ENCODE results near the gene MAPKAP1. TPM values are rescaled to one million over a fixed set of nuclear protein-coding genes. Genes with fewer than 3 reads are reported as not detected.
A peak's percentile ranks its signal among the peaks of the same experiment; 100 is the strongest.

Gene MAPKAP1
- polyA plus RNA-seq, 1 donor from 2014 or later = 57.5 TPM

DNA sequence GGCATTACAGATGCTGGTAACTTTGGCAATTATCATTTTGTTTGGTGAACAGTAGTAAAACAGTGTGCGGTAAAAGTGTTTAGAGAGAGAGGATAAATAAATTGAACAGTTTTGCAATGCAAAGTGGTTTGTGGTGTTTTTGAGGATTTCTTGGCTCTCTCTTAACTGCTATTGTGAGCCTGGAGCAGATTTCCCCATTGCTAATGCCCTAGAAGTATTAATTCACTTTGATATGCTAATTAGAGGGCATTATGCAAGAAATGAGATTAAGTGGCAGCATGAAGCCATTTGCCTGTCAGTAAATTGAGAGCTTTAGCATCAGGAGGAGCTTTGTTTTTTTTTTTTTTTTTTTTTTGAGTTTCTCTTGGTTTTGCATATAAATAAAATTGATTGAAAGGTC lies 48.3 kb upstream of the MAPKAP1 start:
- peak overlapping the region; percentile 70 for H3K4me2 ChIP-seq (ENCODE audit: low read length)
- H3K9me2 ChIP-seq (ENCODE audit: insufficient read depth, low read length) = no peaks in the 10 kb centered on the region
- H3F3A ChIP-seq (ENCODE audit: insufficient read depth, low read length, poor library complexity, severe bottlenecking) = no peaks in the 10 kb centered on the region
- H3K79me2 ChIP-seq (replicated peaks; ENCODE audit: insufficient read depth, low read length) = peaks cover 100% of the 10 kb centered on the region
- H3K4me3 ChIP-seq (ENCODE audit: low read length) = peak overlapping the region; percentile 89
- H3K9ac ChIP-seq (ENCODE audit: low read length) = peak overlapping the region; percentile 97
- no peak overlapping the region for H2AFZ ChIP-seq (ENCODE audit: low read depth, low read length)
- peak overlapping the region; percentile 98 for H3K27ac ChIP-seq (ENCODE audit: low read length)
- no peaks in the 10 kb centered on the region for H4K20me1 ChIP-seq (ENCODE audit: insufficient read depth)
- H3K27me3 ChIP-seq (ENCODE audit: insufficient read depth, low read depth, low read length) = no peaks in the 10 kb centered on the region
- H3K9me3 ChIP-seq (ENCODE audit: low read length) = no peaks in the 10 kb centered on the region
- no peaks in the 10 kb centered on the region for H3K36me3 ChIP-seq (ENCODE audit: insufficient read depth, low read length)
- TF ChIP-seq EP300 (conservative IDR thresholded peaks at IDR 0.05; ENCODE audit: poor library complexity, severe bottlenecking) (peak; percentile 26), POLR2AphosphoS5 (IDR thresholded peaks at IDR 0.05) (peak; percentile 16), TAF1 (IDR thresholded peaks at IDR 0.05; ENCODE audit: low read depth) (no peak), SMC3 (conservative IDR thresholded peaks at IDR 0.05; ENCODE audit: poor library complexity) (no peak)
- TF ChIP-seq, protein P1, sequence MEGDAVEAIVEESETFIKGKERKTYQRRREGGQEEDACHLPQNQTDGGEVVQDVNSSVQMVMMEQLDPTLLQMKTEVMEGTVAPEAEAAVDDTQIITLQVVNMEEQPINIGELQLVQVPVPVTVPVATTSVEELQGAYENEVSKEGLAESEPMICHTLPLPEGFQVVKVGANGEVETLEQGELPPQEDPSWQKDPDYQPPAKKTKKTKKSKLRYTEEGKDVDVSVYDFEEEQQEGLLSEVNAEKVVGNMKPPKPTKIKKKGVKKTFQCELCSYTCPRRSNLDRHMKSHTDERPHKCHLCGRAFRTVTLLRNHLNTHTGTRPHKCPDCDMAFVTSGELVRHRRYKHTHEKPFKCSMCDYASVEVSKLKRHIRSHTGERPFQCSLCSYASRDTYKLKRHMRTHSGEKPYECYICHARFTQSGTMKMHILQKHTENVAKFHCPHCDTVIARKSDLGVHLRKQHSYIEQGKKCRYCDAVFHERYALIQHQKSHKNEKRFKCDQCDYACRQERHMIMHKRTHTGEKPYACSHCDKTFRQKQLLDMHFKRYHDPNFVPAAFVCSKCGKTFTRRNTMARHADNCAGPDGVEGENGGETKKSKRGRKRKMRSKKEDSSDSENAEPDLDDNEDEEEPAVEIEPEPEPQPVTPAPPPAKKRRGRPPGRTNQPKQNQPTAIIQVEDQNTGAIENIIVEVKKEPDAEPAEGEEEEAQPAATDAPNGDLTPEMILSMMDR (IDR thresholded peaks at IDR 0.05; ENCODE audit: poor library complexity, severe bottlenecking) = no peak
- TF ChIP-seq, protein P2, sequence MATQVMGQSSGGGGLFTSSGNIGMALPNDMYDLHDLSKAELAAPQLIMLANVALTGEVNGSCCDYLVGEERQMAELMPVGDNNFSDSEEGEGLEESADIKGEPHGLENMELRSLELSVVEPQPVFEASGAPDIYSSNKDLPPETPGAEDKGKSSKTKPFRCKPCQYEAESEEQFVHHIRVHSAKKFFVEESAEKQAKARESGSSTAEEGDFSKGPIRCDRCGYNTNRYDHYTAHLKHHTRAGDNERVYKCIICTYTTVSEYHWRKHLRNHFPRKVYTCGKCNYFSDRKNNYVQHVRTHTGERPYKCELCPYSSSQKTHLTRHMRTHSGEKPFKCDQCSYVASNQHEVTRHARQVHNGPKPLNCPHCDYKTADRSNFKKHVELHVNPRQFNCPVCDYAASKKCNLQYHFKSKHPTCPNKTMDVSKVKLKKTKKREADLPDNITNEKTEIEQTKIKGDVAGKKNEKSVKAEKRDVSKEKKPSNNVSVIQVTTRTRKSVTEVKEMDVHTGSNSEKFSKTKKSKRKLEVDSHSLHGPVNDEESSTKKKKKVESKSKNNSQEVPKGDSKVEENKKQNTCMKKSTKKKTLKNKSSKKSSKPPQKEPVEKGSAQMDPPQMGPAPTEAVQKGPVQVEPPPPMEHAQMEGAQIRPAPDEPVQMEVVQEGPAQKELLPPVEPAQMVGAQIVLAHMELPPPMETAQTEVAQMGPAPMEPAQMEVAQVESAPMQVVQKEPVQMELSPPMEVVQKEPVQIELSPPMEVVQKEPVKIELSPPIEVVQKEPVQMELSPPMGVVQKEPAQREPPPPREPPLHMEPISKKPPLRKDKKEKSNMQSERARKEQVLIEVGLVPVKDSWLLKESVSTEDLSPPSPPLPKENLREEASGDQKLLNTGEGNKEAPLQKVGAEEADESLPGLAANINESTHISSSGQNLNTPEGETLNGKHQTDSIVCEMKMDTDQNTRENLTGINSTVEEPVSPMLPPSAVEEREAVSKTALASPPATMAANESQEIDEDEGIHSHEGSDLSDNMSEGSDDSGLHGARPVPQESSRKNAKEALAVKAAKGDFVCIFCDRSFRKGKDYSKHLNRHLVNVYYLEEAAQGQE (IDR thresholded peaks at IDR 0.05; ENCODE audit: borderline replicate concordance) = no peak

DNA sequence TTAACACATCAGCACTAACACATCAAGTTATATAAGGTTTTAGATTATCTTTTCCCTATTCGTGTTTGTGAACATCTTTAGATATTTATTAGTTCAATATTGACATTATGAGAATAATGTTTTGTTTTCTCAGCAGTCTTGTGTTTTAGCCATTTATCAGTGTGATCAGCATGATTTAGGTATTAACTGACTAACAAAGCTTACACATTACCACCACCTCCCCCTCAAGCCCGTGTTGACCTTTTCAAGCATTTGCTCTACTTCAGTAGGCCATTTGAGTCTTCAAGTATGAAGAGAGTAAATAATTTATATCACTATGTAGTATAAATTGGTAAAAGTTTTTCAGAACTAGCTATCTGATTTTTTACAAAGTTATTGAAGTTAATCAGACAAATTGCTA lies 47.1 kb upstream of the MAPKAP1 start:
- no peak overlapping the region for H2AFZ ChIP-seq (ENCODE audit: low read depth, low read length)
- peaks cover 100% of the 10 kb centered on the region for H3K79me2 ChIP-seq (replicated peaks; ENCODE audit: insufficient read depth, low read length)
- H3K36me3 ChIP-seq (ENCODE audit: insufficient read depth, low read length) = no peaks in the 10 kb centered on the region
- H3K4me3 ChIP-seq (ENCODE audit: low read length) = peak overlapping the region; percentile 89
- peak overlapping the region; percentile 98 for H3K27ac ChIP-seq (ENCODE audit: low read length)
- peak overlapping the region; percentile 70 for H3K4me2 ChIP-seq (ENCODE audit: low read length)
- H3K9me2 ChIP-seq (ENCODE audit: insufficient read depth, low read length) = no peaks in the 10 kb centered on the region
- TF ChIP-seq POLR2AphosphoS5 (IDR thresholded peaks at IDR 0.05) = no peak
- no peaks in the 10 kb centered on the region for H4K20me1 ChIP-seq (ENCODE audit: insufficient read depth)
- H3K9me3 ChIP-seq (ENCODE audit: low read length) = no peaks in the 10 kb centered on the region
- no peaks in the 10 kb centered on the region for H3F3A ChIP-seq (ENCODE audit: insufficient read depth, low read length, poor library complexity, severe bottlenecking)
- no peaks in the 10 kb centered on the region for H3K27me3 ChIP-seq (ENCODE audit: insufficient read depth, low read depth, low read length)
- H3K9ac ChIP-seq (ENCODE audit: low read length) = peak overlapping the region; percentile 97

DNA sequence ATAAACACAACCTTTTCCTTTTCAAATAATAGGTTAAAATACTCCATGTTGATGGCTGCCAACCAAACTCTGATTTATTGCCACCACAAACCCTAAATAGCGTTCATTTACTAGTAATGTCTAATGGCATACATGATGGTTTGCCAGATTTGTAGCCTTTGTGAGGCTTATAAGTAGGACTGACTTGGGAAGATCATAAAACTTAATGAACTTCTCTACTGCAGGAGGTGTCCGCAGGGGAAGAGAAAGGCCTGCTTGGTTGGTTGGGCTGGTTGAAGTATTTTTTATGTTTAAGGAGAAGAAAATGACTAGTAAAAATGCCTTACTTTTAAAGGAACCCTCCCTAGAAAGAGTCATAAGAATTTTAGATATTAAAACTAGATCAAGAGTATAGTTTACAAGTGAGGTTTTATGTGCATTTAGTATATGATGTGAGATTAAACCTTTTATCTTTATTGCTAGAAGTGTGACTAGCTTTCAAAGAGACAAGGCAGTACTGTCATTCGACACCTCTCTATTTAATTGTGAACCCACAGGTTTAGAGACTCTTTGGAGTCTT lies 45.1 kb upstream of the MAPKAP1 start:
- H3K9ac ChIP-seq (ENCODE audit: low read length) = peak overlapping the region; percentile 97
- no peaks in the 10 kb centered on the region for H3K9me2 ChIP-seq (ENCODE audit: insufficient read depth, low read length)
- peaks cover 3% of the 10 kb centered on the region for H3K36me3 ChIP-seq (ENCODE audit: insufficient read depth, low read length)
- no peaks in the 10 kb centered on the region for H3F3A ChIP-seq (ENCODE audit: insufficient read depth, low read length, poor library complexity, severe bottlenecking)
- H3K79me2 ChIP-seq (replicated peaks; ENCODE audit: insufficient read depth, low read length) = peaks cover 99% of the 10 kb centered on the region
- H4K20me1 ChIP-seq (ENCODE audit: insufficient read depth) = no peaks in the 10 kb centered on the region
- TF ChIP-seq POLR2AphosphoS5 (IDR thresholded peaks at IDR 0.05) = peak; percentile 12
- no peak for TF ChIP-seq EP300 (conservative IDR thresholded peaks at IDR 0.05; ENCODE audit: poor library complexity, severe bottlenecking)
- peak overlapping the region; percentile 98 for H3K27ac ChIP-seq (ENCODE audit: low read length)
- peak overlapping the region; percentile 89 for H3K4me3 ChIP-seq (ENCODE audit: low read length)
- peak overlapping the region; percentile 69 for H3K4me2 ChIP-seq (ENCODE audit: low read length)
- H3K27me3 ChIP-seq (ENCODE audit: insufficient read depth, low read depth, low read length) = no peaks in the 10 kb centered on the region
- H3K9me3 ChIP-seq (ENCODE audit: low read length) = no peaks in the 10 kb centered on the region
- H2AFZ ChIP-seq (ENCODE audit: low read depth, low read length) = no peak overlapping the region
